Central memory CD8-positive, alpha-beta T cell (primary cell): ENCODE data around the gene INSYN2A.

Experiments
- ATAC-seq: fragments of 150-1000 bp; cut with Tn5 transposase; replicated peaks from 2 replicates; pipeline ENCODE4 v1.10.0; 2022; ENCODE audit warnings: mild to moderate bottlenecking, moderate FRiP score, moderate number of reproducible peaks; ENCODE audit not compliant: poor library complexity, severe bottlenecking; ENCODE audit errors: extremely low read depth
- DNase-seq, 2 donors: peaks; one replicate each; pipeline ENCODE4 v3.0.0; 2021; ENCODE audit warnings: low spot score in 2 of 2
- H3K27ac Mint-ChIP-seq: one replicate; pipeline ENCODE4 v1.8.0; 2022; ENCODE audit warnings: low read depth, mild to moderate bottlenecking, moderate library complexity, mixed read lengths
- H3K27me3 Mint-ChIP-seq: one replicate; pipeline ENCODE4 v1.8.0; 2022; ENCODE audit warnings: mixed read lengths
- H3K36me3 Mint-ChIP-seq: one replicate; pipeline ENCODE4 v1.8.0; 2022; ENCODE audit warnings: mild to moderate bottlenecking, moderate library complexity, mixed read lengths; ENCODE audit not compliant: insufficient read depth
- H3K4me1 Mint-ChIP-seq: one replicate; pipeline ENCODE4 v1.8.0; 2022; ENCODE audit warnings: mixed read lengths
- H3K4me3 Mint-ChIP-seq: one replicate; pipeline ENCODE4 v1.8.0; 2022; ENCODE audit warnings: mild to moderate bottlenecking, moderate library complexity, mixed read lengths
- H3K9me3 Mint-ChIP-seq: one replicate; pipeline ENCODE4 v1.8.0; 2022; ENCODE audit warnings: mixed read lengths

INSYN2A gene, protein sequence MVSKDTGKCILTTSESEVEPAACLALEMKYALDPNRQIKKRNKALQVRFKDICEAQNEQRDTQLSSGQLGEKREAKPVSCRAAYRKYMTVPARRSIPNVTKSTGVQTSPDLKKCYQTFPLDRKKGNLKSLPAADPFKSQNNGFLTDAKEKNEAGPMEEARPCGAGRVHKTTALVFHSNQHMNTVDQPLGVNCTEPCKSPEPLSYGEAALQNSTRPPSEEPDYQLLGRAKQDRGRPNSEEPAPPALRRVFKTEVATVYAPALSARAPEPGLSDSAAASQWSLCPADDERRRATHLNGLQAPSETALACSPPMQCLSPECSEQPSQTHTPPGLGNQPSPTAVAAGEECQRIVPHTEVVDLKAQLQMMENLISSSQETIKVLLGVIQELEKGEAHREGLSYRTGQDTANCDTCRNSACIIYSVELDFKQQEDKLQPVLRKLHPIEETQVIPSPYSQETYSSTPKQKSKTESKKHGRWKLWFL

DNA sequence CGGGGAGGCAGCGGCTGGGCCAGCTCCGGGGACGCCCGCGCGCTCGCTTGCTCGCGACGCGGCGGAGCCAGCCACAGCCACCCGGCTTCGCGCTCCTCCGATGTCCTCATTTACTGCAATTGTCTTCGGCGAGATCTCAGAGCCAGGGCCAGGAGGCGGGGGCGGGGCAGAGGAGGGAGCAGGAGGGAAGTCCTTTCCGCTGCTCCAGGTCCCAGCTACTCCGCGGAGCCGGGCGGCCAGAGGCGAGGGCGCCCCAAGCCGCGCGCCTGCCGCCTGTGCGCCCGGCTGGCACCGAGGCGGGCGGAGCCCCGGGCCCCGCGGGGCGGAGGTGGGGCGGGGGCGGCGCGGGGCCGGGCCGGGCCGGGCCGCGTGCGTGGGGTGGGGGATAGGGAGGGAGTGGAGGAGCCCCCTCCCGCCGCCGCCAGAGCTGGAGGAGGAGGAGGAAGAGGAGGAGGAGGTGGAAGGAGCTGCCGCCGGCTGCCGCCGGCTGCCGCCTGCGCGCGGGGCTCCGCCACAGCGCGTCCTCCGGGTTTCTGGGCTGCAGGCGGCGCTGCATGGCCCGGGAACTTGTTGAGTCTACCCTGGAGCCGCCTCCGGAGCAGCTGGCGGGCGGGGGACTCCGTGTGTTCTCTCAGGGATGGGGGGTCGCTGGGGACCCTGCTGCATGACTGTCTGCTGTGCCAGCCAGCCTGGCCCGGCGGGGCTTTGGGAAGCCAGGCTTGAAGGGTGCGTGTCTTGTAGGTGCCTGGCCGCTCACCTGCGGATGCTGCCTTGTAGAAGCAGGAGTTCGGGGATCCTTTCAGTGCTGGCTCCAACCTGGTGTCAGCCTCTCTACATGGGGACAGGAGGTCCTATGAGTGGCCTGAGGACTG, at the start of gene INSYN2A:
TSS of gene INSYN2A (minus strand) at position 310 of the 872 bp plus-strand sequence. CDS start 20,196 bp downstream, outside the sequence.
- Mint-ChIP-seq H3K4me3 (no peak within 1 kb of the TSS), H3K36me3 (no peaks in the 10 kb centered on the region), H3K9me3 (no peaks in the 10 kb centered on the region), H3K4me1 (no peaks in the 10 kb centered on the region), H3K27ac (no peak within 1 kb of the TSS), H3K27me3 (peaks cover 20% of the 10 kb centered on the region)
- no peak for ATAC-seq
- DNase-seq = no peak

DNA sequence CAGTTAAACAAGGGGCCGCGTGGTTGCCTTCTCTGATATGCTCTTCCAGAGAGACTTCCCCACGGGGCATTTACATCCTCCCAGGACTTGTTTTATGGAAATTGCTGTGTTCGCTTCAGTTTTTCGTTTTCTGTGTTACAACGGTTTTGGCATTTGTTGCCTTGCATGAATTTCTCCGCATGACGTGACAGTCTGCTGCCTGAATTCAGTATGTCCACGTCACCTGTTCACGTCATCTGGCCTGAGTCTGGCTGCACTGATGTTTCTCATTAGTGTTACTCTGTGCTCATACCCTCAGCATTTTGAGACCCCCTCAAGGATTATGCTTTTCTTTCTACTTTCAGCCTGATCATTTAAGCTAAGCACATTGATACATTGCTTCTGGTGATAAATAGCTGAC, 49.1 kb upstream of the INSYN2A start:
- ATAC-seq = no peak
- H3K27ac Mint-ChIP-seq = no peak overlapping the region
- no peak for DNase-seq
- H3K9me3 Mint-ChIP-seq = no peaks in the 10 kb centered on the region
- no peak overlapping the region for H3K4me3 Mint-ChIP-seq
- H3K27me3 Mint-ChIP-seq = peaks cover 8% of the 10 kb centered on the region
- no peaks in the 10 kb centered on the region for H3K4me1 Mint-ChIP-seq
- H3K36me3 Mint-ChIP-seq = peaks cover 1% of the 10 kb centered on the region

DNA sequence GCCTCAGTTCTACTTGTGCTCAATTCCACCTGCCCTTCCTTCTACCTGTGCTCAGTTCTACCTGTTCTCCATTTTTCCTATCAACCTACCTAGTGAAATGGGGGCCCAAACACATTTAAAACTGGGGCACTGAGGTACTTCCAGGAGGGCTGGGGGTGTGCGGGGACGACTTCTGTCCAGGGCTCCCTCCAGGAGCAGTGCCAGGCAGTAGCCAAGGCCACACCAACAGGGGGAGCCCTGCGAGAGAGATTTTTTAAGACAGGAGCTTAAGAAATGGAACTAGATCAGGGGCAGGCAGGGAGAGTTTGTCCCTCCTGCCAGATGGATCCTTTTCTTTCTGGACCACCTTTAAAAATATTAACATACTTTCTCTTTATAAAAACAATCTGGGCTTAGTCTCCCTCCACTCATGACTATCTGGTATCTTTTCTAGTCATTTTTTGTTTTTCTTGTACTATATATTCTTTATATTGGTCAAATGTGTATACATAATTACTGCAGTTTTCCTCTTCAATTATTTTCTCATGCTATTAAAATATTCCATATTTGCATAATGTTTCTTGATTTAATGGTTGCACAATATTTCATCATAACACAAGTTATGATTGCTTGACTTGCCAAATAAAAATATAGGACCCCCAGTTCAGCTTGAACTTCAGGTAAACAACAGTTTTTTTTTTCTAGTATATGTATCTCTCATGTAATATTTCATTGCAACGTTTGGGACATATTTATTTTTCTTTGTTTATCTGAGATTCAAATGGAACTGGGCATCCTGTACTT, 47.3 kb upstream of the INSYN2A start:
- Mint-ChIP-seq H3K4me1 (no peaks in the 10 kb centered on the region), H3K27me3 (peaks cover 8% of the 10 kb centered on the region), H3K9me3 (no peaks in the 10 kb centered on the region), H3K36me3 (peaks cover 1% of the 10 kb centered on the region), H3K4me3 (no peak overlapping the region), H3K27ac (no peak overlapping the region)
- no peak for ATAC-seq
- DNase-seq = no peak

DNA sequence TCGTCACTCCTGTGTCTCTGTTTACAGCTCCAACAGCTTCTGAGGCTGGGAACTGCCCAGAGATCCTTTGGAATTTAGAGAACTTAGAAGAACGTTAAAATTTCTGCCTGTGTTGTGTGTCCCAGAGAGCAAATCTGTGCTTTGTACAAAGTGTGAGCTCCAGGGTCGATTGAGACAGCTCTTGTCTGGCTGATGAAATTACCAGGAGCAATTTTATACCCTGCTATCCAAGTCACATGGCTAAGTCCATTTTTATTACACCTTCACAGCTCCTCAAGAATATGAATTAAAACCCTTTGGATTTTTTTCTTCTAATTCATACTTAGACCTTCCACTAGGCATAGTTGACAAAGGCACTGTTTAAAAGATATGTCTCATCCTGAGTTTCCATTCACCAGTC, 46.5 kb upstream of the INSYN2A start:
- H3K36me3 Mint-ChIP-seq = peaks cover 1% of the 10 kb centered on the region
- DNase-seq = no peak
- no peaks in the 10 kb centered on the region for H3K9me3 Mint-ChIP-seq
- H3K4me1 Mint-ChIP-seq = no peaks in the 10 kb centered on the region
- no peak overlapping the region for H3K4me3 Mint-ChIP-seq
- peaks cover 8% of the 10 kb centered on the region for H3K27me3 Mint-ChIP-seq
- H3K27ac Mint-ChIP-seq = no peak overlapping the region
- no peak for ATAC-seq

DNA sequence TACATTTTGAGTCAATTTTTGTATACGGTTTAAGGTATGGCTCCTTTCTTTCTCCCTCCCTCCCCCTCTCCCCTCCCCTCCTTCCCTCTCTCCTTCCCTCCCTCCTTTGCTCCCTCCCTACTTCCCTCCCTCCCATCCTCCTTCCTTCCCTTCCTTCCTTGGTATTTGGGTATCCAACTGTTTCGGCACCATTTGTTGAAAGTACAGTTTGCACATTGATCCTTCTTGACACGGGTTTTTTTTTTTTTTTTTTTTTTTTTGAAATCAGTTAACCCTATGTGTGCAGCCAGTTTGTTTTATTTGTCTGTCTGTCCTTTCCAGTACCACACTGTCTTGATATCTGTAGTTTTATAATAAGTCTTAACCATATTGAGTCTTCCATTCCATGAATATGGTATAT, 39.9 kb upstream of the INSYN2A start:
- no peak overlapping the region for H3K27ac Mint-ChIP-seq
- no peaks in the 10 kb centered on the region for H3K36me3 Mint-ChIP-seq
- ATAC-seq (no peak), DNase-seq (no peak)
- no peak overlapping the region for H3K4me3 Mint-ChIP-seq
- peaks cover 3% of the 10 kb centered on the region for H3K27me3 Mint-ChIP-seq
- no peaks in the 10 kb centered on the region for H3K4me1 Mint-ChIP-seq
- no peaks in the 10 kb centered on the region for H3K9me3 Mint-ChIP-seq

DNA sequence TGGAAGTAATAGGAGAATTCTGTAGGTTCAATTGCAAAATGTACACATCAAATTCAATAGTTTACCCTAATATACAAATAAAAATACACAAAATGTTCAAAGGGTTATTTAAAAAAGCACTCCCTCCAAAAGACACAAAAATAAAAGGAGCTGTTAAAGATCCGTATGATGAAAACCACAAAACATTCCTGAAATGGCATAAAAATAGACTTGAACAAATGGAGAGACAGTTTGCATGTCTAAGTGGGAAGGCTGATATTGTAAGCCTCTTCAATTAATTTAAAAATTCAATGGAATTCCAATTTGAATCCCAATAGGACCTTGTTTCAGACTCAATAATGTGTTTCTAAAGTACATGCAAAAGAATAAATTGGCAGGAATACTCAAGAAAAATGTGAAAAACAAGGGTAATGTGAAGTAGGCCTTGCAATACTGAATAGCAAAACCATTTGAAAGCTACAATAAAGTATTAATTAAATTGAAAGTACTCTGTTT, 38.0 kb upstream of the INSYN2A start:
- no peaks in the 10 kb centered on the region for H3K27me3 Mint-ChIP-seq
- H3K4me1 Mint-ChIP-seq = no peaks in the 10 kb centered on the region
- no peaks in the 10 kb centered on the region for H3K36me3 Mint-ChIP-seq
- no peaks in the 10 kb centered on the region for H3K9me3 Mint-ChIP-seq
- no peak overlapping the region for H3K27ac Mint-ChIP-seq
- DNase-seq (no peak), ATAC-seq (no peak)
- no peak overlapping the region for H3K4me3 Mint-ChIP-seq

DNA sequence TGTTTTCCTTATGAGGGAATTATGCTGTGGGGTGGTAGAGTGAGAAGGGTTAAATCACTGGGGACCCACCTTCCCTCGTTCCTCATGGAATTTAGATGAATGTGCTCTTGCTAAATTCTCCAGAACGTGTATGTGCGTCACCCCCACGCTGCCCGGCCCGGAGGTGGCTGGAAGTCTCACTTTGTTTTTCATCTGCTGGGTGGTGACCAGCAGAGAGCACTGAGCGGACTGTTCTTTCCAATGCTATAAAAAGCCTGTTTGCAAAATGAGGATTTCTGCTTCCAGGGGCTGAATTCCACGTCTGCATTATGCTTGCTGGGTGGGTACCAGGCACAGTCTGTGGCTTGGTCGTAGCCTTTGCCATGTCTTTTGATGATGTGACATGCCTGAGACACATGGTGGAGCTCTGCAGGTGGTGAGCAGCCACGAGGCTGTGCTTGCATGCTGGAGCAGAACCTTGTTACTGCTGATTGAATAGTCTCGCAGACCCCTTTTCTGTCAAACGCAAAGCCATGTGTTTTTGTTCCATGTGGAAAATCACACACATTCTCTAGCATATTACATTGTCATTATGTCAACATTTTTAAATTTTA, 31.9 kb upstream of the INSYN2A start:
- Mint-ChIP-seq H3K4me3 (no peak overlapping the region), H3K4me1 (no peaks in the 10 kb centered on the region), H3K9me3 (no peaks in the 10 kb centered on the region), H3K27me3 (no peaks in the 10 kb centered on the region), H3K27ac (no peak overlapping the region), H3K36me3 (no peaks in the 10 kb centered on the region)
- DNase-seq = no peak
- no peak for ATAC-seq

DNA sequence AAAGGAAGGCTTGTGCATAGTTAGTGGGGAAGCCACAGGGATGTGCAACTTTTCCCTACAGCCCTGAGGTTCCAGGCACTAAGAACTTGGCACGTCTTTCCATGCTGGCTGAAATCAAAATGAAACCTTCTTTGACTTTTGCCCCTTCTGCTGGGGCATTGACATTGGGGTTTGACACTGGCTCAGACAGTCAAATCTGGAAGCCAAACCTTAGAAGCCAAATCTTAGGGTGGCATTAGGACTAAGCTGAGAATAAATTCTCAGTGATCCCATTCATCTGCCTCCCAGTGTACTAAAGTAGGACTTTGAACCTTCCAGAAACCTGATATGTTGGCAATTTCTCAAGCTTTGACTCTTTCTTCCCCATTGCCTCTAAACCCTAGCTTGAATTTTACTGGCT, 31.3 kb upstream of the INSYN2A start:
- H3K36me3 Mint-ChIP-seq = no peaks in the 10 kb centered on the region
- no peaks in the 10 kb centered on the region for H3K4me1 Mint-ChIP-seq
- H3K4me3 Mint-ChIP-seq = no peak overlapping the region
- DNase-seq = no peak
- H3K9me3 Mint-ChIP-seq = no peaks in the 10 kb centered on the region
- no peak for ATAC-seq
- H3K27me3 Mint-ChIP-seq = no peaks in the 10 kb centered on the region
- no peak overlapping the region for H3K27ac Mint-ChIP-seq

DNA sequence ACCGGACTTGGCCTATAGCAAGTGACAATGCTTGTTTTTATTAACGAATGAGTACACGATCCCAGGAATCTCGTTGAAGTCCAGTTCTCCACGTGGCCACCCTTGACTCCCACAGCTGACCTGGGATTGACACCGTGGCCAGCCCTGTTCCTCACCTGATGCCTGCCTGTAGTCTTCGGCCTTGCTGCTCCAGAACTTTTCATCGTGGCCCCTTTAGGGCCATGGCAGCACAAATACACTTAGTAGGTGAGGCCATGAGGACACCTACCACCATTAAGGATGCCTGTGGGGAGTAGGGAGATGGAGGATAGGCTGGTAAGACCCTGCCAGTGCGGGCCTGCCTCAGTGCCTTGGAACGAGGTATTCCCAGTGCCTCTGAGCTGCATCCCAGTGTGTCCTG, 30.6 kb upstream of the INSYN2A start:
- ATAC-seq = no peak
- no peak for DNase-seq
- H3K9me3 Mint-ChIP-seq = no peaks in the 10 kb centered on the region
- no peak overlapping the region for H3K4me3 Mint-ChIP-seq
- no peak overlapping the region for H3K27ac Mint-ChIP-seq
- H3K36me3 Mint-ChIP-seq = no peaks in the 10 kb centered on the region
- no peaks in the 10 kb centered on the region for H3K27me3 Mint-ChIP-seq
- H3K4me1 Mint-ChIP-seq = no peaks in the 10 kb centered on the region

DNA sequence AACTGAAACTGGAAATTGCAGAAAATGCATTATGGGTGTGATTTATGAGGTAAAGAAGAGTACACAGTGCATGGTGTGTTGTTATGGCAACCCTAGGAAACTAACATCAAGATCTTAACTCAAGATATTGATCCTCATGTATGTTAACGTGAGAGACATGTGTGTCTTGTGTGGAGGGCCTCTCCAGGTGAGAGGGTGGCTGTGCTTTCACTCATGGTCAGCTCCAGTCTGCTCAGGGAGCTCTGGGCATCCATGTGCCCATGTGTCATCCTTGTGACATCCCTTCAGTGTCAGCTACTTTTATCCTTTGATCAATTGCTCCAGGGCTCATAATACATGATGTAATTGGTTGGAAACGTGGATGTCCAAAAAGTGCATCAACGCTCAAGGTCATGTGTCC, 24.9 kb upstream of the INSYN2A start:
- no peak for ATAC-seq
- Mint-ChIP-seq H3K27ac (no peak overlapping the region), H3K4me3 (no peak overlapping the region), H3K4me1 (no peaks in the 10 kb centered on the region), H3K36me3 (no peaks in the 10 kb centered on the region), H3K27me3 (peaks cover 10% of the 10 kb centered on the region), H3K9me3 (peaks cover 4% of the 10 kb centered on the region)
- DNase-seq = no peak

DNA sequence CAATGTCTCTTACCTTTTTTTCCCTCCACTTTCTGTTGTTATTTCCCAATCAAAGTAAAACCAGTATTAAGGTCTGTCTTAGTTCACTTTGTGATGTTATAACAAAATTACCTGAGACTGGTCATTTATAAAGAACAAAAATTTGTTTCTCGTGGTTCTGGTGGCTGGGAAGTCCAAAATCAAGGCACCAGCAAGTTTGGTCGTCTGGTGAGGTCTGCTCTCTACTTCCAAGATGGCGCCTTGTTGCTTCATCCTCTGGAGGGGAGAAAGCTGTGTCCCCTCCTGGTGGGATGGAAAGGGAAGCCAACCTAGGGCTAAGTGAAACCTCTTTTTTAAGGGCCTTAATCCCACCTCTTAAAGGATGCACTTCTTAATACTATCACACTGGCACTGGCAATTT, 22.3 kb upstream of the INSYN2A start:
- H3K27ac Mint-ChIP-seq = no peak overlapping the region
- DNase-seq (no peak), ATAC-seq (no peak)
- H3K27me3 Mint-ChIP-seq = peaks cover 22% of the 10 kb centered on the region
- H3K4me1 Mint-ChIP-seq = no peaks in the 10 kb centered on the region
- H3K9me3 Mint-ChIP-seq = peaks cover 4% of the 10 kb centered on the region
- no peak overlapping the region for H3K4me3 Mint-ChIP-seq
- H3K36me3 Mint-ChIP-seq = no peaks in the 10 kb centered on the region

DNA sequence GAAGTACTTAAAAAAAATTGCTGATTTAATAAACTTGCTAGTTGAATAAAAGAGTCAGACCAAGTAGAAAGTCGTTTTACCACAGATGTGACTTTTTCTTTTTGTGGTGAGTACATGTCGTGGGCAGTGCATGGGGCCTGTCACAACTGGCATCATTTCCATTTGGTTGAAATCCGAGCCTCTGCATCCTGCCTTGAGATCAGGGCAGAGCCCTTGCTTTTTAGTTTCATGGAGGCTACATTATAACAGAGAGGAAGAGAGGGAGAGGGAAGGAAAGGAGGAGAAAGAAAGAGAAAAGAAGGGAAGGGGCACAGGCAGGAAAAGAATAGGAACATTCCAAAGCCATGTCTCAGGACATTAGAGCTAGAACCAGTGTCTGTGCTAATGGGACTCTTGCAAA, 20.4 kb upstream of the INSYN2A start:
- no peaks in the 10 kb centered on the region for H3K36me3 Mint-ChIP-seq
- no peak overlapping the region for H3K27ac Mint-ChIP-seq
- no peaks in the 10 kb centered on the region for H3K4me1 Mint-ChIP-seq
- DNase-seq = no peak
- ATAC-seq = no peak
- peaks cover 22% of the 10 kb centered on the region for H3K27me3 Mint-ChIP-seq
- H3K9me3 Mint-ChIP-seq = peaks cover 4% of the 10 kb centered on the region
- no peak overlapping the region for H3K4me3 Mint-ChIP-seq
